HepG2 (cell line): ENCODE measurements around the gene ZBTB21. TPM values are rescaled to one million over a fixed set of nuclear protein-coding genes. Genes with fewer than 3 reads are reported as not detected.

Experiments used
- ATAC-seq: fragments of 200-7000 bp; cut with Tn5 transposase; 3 replicates; pipeline ENCODE4 v1.9.1; 2020; ENCODE audit warnings: mild to moderate bottlenecking, moderate library complexity
- BruUV-seq: library from RNA; stranded (reverse); fragments of 400-500 nt; replicated peaks from 2 replicates; lab custom pipeline; 2021; lab: Mats Ljungman, UMichigan
- CTCF ChIA-PET: fragments of 300-600 bp; formaldehyde crosslinking; extraction: SDS; loops from one replicate; lab custom pipeline; 2021; ENCODE audit warnings: low total read pairs, inconsistent platforms, low intra/inter-chr PET ratio; lab: Yijun Ruan, JAX
- POLR2A ChIA-PET: fragments of 350-600 bp; sonication (Branson Sonifier 250); formaldehyde crosslinking; loops from one replicate; lab custom pipeline; 2020; ENCODE audit warnings: antibody characterized with exemption, inconsistent platforms; lab: Yijun Ruan, JAX
- DNase-seq: peaks from one replicate; pipeline ENCODE4 v3.0.0-alpha.2; 2015; ENCODE audit warnings: low spot score
- FAIRE-seq: peaks from 3 replicates; lab custom pipeline; 2011; peaks lifted over from hg19 to GRCh38; lab: Jason Lieb, UNC
- H2AFZ ChIP-seq: one replicate; pipeline ENCODE4 v1.6.1; 2011; ENCODE audit warnings: low read length, inconsistent platforms
- H3K27ac ChIP-seq: fragments of 300-600 bp; 3 replicates; pipeline ENCODE4 v1.8.0; 2011; ENCODE audit warnings: mixed run types, mild to moderate bottlenecking, mixed read lengths, low read length, inconsistent platforms; ENCODE audit not compliant: insufficient read depth; ENCODE audit errors: extremely low read length
- H3K27me3 ChIP-seq, 2 experiments: fragments of 200-600 bp in 1 of 2; 2 replicates in 1 of 2; 3 replicates in 1 of 2; pipeline versions ENCODE4 v1.6.0 to v1.8.0; 2011; ENCODE audit warnings: low read length in 2 of 2, mild to moderate bottlenecking in 2 of 2, moderate library complexity in 2 of 2, inconsistent platforms in 1 of 2; ENCODE audit not compliant: insufficient read depth in 2 of 2, control insufficient read depth in 1 of 2
- H3K36me3 ChIP-seq, 2 experiments: fragments of 200-600 bp in 1 of 2; replicated peaks in 1 of 2; 2 replicates in 1 of 2; 3 replicates in 1 of 2; pipeline versions ENCODE4 v1.5.1 to v1.8.0; 2011; ENCODE audit warnings: low read length in 2 of 2, inconsistent platforms in 1 of 2; ENCODE audit not compliant: insufficient read depth in 2 of 2, control insufficient read depth in 1 of 2
- H3K4me1 ChIP-seq: 2 replicates; pipeline ENCODE4 v1.5.1; 2012; ENCODE audit warnings: low read length, inconsistent platforms; ENCODE audit not compliant: insufficient read depth
- H3K4me2 ChIP-seq: 2 replicates; pipeline ENCODE4 v1.6.0; 2011; ENCODE audit warnings: low read depth, low read length, inconsistent platforms
- H3K4me3 ChIP-seq, 3 experiments: fragments of 200-600 bp in 1 of 3; sonication (generic), shearing (Covaris generic) in 1 of 3; replicated peaks in 1 of 3; 2 replicates each; pipeline ENCODE4 v1.5.1; 2011 to 2016; ENCODE audit warnings: low read length in 3 of 3, inconsistent platforms in 2 of 3, low read depth in 2 of 3, mild to moderate bottlenecking in 2 of 3, control low read depth in 1 of 3, mixed read lengths in 1 of 3; ENCODE audit not compliant: insufficient read depth in 1 of 3
- H3K79me2 ChIP-seq: one replicate; pipeline ENCODE4 v1.6.1; 2011; ENCODE audit warnings: low read length, inconsistent platforms; ENCODE audit not compliant: insufficient read depth
- H3K9ac ChIP-seq: 2 replicates; pipeline ENCODE4 v1.6.0; 2011; ENCODE audit warnings: mild to moderate bottlenecking, low read depth, low read length, inconsistent platforms; ENCODE audit not compliant: insufficient read depth
- H3K9me3 ChIP-seq: 2 replicates; pipeline ENCODE4 v1.5.1; 2012; ENCODE audit warnings: mild to moderate bottlenecking, low read length
- H4K20me1 ChIP-seq: 2 replicates; pipeline ENCODE4 v1.6.0; 2011; ENCODE audit warnings: inconsistent platforms, mild to moderate bottlenecking, low read length, moderate library complexity; ENCODE audit not compliant: insufficient read depth
- BORCS8-MEF2B ChIP-seq: sonication (generic); formaldehyde crosslinking; IDR thresholded peaks from 2 replicates; pipeline ENCODE4 v1.8.0; 2022; ENCODE audit warnings: mild to moderate bottlenecking, missing genetic modification reagents
- GABPB1 ChIP-seq: IDR thresholded peaks from 2 replicates; pipeline ENCODE4 v1.6.1; 2016; ENCODE audit warnings: mild to moderate bottlenecking, missing genetic modification reagents, moderate library complexity, missing compliant biosample characterization
- HNF4G ChIP-seq, 2 experiments: sonication (generic) in 1 of 2; formaldehyde crosslinking in 1 of 2; IDR thresholded peaks; 2 replicates each; pipeline versions ENCODE4 v1.4.0 to v1.6.1; 2011 to 2020; ENCODE audit warnings: borderline replicate concordance in 2 of 2, low read depth in 2 of 2, mild to moderate bottlenecking in 2 of 2, low read length in 1 of 2, missing genetic modification reagents in 1 of 2, moderate library complexity in 1 of 2
- SIX1 ChIP-seq: sonication (generic); formaldehyde crosslinking; IDR thresholded peaks from 2 replicates; pipeline ENCODE4 v1.4.0; 2020; ENCODE audit warnings: missing genetic modification reagents, borderline replicate concordance
- ZNF142 ChIP-seq: sonication (generic); formaldehyde crosslinking; IDR thresholded peaks from 2 replicates; pipeline ENCODE4 v1.4.0; 2020; ENCODE audit warnings: missing genetic modification reagents
- ZNF234 ChIP-seq: sonication (generic); formaldehyde crosslinking; conservative IDR thresholded peaks from 2 replicates; pipeline ENCODE4 v1.5.1; 2020; ENCODE audit warnings: mild to moderate bottlenecking, missing genetic modification reagents
- ZNF570 ChIP-seq: sonication (generic); formaldehyde crosslinking; IDR thresholded peaks from 2 replicates; pipeline ENCODE4 v1.4.0; 2020; ENCODE audit warnings: mild to moderate bottlenecking, missing genetic modification reagents, borderline replicate concordance
- WGBS: methylation state at CpG from one replicate; pipeline ENCODE4 v1.1.6; 2017; ENCODE audit warnings: low lambda C conversion rate; 5-methylcytosine and 5-hydroxymethylcytosine counted together
- in situ Hi-C: cut with HindIII; loops from 2 replicates; pipeline ENCODE4 v1.10.0; 2017; ENCODE audit warnings: low pct_unique_long_range_greater_than_20kb; ENCODE audit not compliant: extremely low pct_ligation_motif_present
- intact Hi-C: fragments of 100-400 bp; cut with micrococcal nuclease; formaldehyde crosslinking; loops from one replicate; pipeline ENCODE4 v1.10.0; 2022; ENCODE audit not compliant: unreplicated experiment
- polyA plus RNA-seq, 8 experiments: library from polyadenylated mRNA; depleted of rRNA in 3 of 8; stranded (reverse) in 7 of 8; unstranded in 1 of 8; fragments of >200 nt; fragmentation: Illumina TruSeq in 4 of 8; extraction: Trizol in 4 of 8; gene quantifications; 2 replicates each; pipeline versions ENCODE4 v1.2.1 to v1.2.3, GENCODE V29; 2011 to 2016; ENCODE audit warnings: low read depth in 4 of 8, missing spikeins in 1 of 8, mixed read lengths in 1 of 8; ENCODE audit not compliant: insufficient read depth in 1 of 8
- total RNA-seq, 5 experiments: library from RNA; depleted of rRNA; stranded (reverse); fragments of >200 nt; fragmentation: Illumina TruSeq; extraction: Trizol; gene quantifications; 2 replicates each; pipeline ENCODE4 v1.2.3, GENCODE V29; 2016; ENCODE audit warnings: low read depth in 1 of 5
- TF ChIP-seq, protein P1 (sequence below): sonication (generic); formaldehyde crosslinking; IDR thresholded peaks from 2 replicates; pipeline ENCODE4 v1.4.0; 2020; ENCODE audit warnings: missing genetic modification reagents

Gene ZBTB21
- total and polyA plus RNA-seq, 2 of the 13 experiments (the other 11 are each of a cell fraction or from before 2014, with no cell fraction given) = 4.5 to 6.1 TPM

DNA sequence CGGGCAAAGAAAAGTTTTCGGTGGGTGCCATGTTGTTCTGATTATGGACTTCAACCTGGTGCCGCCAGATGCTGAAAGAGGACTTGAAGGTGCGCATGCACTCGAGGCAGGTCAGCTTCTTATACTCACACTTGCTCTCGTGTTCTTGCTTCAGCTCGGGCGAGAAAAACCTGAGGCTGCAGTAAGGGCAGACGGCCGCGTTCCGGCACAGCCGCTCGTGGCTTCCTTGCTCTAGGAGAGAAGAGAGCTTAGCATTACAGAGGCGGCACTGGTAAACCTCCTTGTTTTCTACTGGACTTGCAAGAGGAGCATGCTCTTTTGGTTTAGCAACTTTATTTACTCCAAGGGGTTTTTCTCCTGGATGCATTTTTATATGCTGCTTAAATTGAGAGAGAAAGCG, 18.5 kb downstream of the ZBTB21 start:
- no peak for ATAC-seq
- CTCF ChIA-PET = no interaction called here
- Histone ChIP-seq H3K27me3 (no peaks in the 10 kb centered on the region), H4K20me1 (no peaks in the 10 kb centered on the region), H2AFZ (no peak overlapping the region), H3K36me3 (peaks cover 11 to 43% of the 10 kb centered on the region in 2 experiments), H3K4me1 (no peaks in the 10 kb centered on the region), H3K4me3 (no peak overlapping the region), H3K4me2 (no peak overlapping the region), H3K79me2 (no peaks in the 10 kb centered on the region), H3K27ac (no peak overlapping the region)
- no peak for DNase-seq
- POLR2A ChIA-PET = no interaction called here
- in situ Hi-C loops (no loop called here), intact Hi-C loops (no loop called here)
- TF ChIP-seq SIX1 (CRISPR knock-in tag) (no peak), GABPB1 (CRISPR knock-in tag) (no peak), ZNF234 (no peak), ZNF570 (CRISPR knock-in tag) (no peak), HNF4G (IDR thresholded peaks at IDR 0.05; ENCODE audit: borderline replicate concordance, low read depth, low read length) (no peak), HNF4G (CRISPR knock-in tag; IDR thresholded peaks at IDR 0.05; ENCODE audit: borderline replicate concordance, low read depth) (no peak), BORCS8-MEF2B (CRISPR knock-in tag) (no peak), ZNF142 (CRISPR knock-in tag) (no peak)
- TF ChIP-seq, protein P1, sequence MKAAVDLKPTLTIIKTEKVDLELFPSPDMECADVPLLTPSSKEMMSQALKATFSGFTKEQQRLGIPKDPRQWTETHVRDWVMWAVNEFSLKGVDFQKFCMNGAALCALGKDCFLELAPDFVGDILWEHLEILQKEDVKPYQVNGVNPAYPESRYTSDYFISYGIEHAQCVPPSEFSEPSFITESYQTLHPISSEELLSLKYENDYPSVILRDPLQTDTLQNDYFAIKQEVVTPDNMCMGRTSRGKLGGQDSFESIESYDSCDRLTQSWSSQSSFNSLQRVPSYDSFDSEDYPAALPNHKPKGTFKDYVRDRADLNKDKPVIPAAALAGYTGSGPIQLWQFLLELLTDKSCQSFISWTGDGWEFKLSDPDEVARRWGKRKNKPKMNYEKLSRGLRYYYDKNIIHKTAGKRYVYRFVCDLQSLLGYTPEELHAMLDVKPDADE (CRISPR knock-in tag) = no peak
- TF ChIP-seq, all 625 proteins: peak for 0
- 96% methylated on average over 16 of the region's 16 CpGs for WGBS
- H3K9ac ChIP-seq = no peak overlapping the region
- BruUV-seq = no TSS peak
- H3K9me3 ChIP-seq = peaks cover 11% of the 10 kb centered on the region
- FAIRE-seq = no peak
